ENCODE results near the gene SMPD4. TPM values are rescaled to one million over a fixed set of nuclear protein-coding genes. Genes with fewer than 3 reads are reported as not detected.
A peak's percentile ranks its signal among the peaks of the same experiment; 100 is the strongest.
"Not testable (repeated sequence)": the region's sequence is repeated elsewhere in the genome, so short reads cannot be mapped to it uniquely, and the experiment has no call there.

Gene SMPD4
- total and polyA plus RNA-seq, 9 of the 15 experiments (the other 6 are each of a cell fraction or from before 2014, with no cell fraction given) = 7.5 to 123 (median 35.7) TPM

DNA sequence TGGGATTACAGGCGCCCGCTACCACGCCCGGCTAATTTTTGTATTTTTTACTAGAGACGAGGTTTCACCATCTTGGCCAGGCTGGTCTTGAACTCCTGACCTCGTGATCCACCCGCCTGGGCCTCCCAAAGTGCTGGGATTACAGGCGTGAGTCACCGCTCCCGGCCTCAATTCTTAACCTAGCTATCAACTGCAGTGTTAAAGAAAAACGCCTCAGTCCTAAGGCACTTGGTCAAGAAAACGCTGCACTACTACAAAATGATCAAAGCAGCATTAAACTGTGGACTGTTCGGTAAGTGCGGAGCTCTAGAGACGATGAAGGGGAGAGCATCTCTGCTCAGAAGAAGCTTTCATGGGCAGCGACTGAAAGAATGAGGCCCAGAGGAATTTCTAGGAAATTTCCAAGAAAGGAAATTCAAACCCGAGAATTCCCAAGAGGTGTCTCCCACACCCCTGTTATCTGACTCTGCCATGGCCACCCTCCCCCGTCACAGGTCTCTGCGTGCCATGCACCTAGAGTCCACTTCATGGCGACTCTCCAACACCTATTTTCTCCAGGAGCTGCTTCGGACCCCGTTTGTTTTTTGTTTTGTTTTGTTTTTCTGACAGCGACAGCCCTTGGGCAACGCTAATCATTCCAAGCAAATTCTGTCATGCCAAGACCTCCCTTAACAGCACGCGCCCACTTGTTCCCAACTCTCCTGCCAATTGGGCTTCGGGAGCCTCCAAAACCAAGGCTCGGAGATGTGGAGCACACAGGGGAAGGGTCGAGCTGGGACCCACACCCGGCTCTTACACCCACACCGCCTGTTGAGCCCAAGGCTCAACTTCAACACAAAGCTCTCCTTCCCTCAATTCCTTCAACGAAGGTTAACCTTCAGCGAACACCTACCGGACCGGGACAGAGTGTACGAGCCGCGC lies 738 bp downstream of the SMPD4 start (continued):
- TF ChIP-seq TOE1 (IDR thresholded peaks at IDR 0.05; ENCODE audit: borderline replicate concordance) = peak; percentile 29; the same call in 1 of the 2 replicates
- not testable (repeated sequence) for TF ChIP-seq TOE1 (CRISPR knock-in tag; IDR thresholded peaks at IDR 0.05; ENCODE audit: borderline replicate concordance, low read depth); JUND (tag; IDR thresholded peaks at IDR 0.05; ENCODE audit: borderline replicate concordance, low read depth, low read length)
- TF ChIP-seq CEBPB (tag; IDR thresholded peaks at IDR 0.05) = 0 out of 2 replicates have a peak, but pooled peaks have one; percentile 32
- peak; percentile 59 for TF ChIP-seq JUND (IDR thresholded peaks at IDR 0.05; ENCODE audit: borderline replicate concordance, low read depth, low read length)
- TF ChIP-seq SAP30 (IDR thresholded peaks at IDR 0.05; ENCODE audit: borderline replicate concordance, insufficient read depth, low read depth, low read length, poor library complexity, severe bottlenecking) = peak; percentile 41
- TF ChIP-seq TCF3 (CRISPR knock-in tag; IDR thresholded peaks at IDR 0.05) = 0 out of 2 replicates have a peak, but pooled peaks have one; percentile 10

DNA sequence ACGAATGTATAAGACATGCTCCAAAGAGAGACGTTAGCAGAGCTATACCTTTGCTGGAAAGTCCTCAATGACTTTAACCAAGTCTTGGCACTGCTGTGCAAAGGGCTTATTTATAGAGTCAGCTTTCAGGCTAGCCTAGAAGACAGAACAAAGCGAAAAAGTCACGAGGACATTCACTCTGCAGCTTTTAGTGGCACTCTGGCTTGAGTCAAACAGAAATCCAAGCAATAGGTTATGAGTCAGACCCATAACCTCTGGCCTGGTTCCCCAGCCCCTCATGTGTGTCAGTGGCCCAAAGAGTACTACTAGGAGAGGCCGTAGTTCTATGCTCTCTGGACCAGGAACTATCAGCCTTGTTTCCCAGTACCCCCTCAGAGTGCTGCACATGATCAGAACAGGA lies 6.5 kb downstream of the SMPD4 start:
- FAIRE-seq = peak; percentile 29
- H3K27ac ChIP-seq (ENCODE audit: extremely low read depth, low read depth, low read length); H3K27me3 ChIP-seq (ENCODE audit: control insufficient read depth in 2 of 2, insufficient read depth in 2 of 2, low read length in 2 of 2); H3K9me1 ChIP-seq (ENCODE audit: control insufficient read depth, insufficient read depth, low read length); BruUV-seq (replicated peaks); CTCF ChIA-PET (ENCODE audit: low intra/inter-chr PET ratio); H2AFZ ChIP-seq (ENCODE audit: low read depth, low read length); H3K9me3 ChIP-seq (replicated peaks; ENCODE audit: control insufficient read depth, insufficient read depth, low read depth, low read length); DNase-seq (ENCODE audit: extremely low read depth in 1 of 4, low spot score in 3 of 4); in situ Hi-C loops (cut with MboI); H3K4me3 ChIP-seq; ATAC-seq; intact Hi-C loops (cut with micrococcal nuclease); H3K9ac ChIP-seq (ENCODE audit: insufficient read depth in 1 of 2, low read depth in 2 of 2, low read length in 2 of 2); H3K4me2 ChIP-seq (ENCODE audit: insufficient read depth, low read length); H4K20me1 ChIP-seq (replicated peaks; ENCODE audit: control insufficient read depth, insufficient read depth, low read length): not testable (repeated sequence)
- peaks cover 0 to 16% of the 10 kb centered on the region in 2 experiments; a peak in 3 of 5 replicates for H3K4me1 ChIP-seq (replicated peaks in 1 of 2; ENCODE audit: control insufficient read depth in 2 of 2, insufficient read depth in 2 of 2, low read length in 2 of 2)
- 100% methylated on average over 3 of the region's 5 CpGs for WGBS (ENCODE audit: insufficient coverage, low coverage, missing lambda C conversion rate)
- peaks cover 39% of the 10 kb centered on the region for H3K79me2 ChIP-seq (ENCODE audit: control insufficient read depth, insufficient read depth, low read length)
- peaks cover 84% of the 10 kb centered on the region; the same call in 2 of the 3 replicates for H3K36me3 ChIP-seq (ENCODE audit: control insufficient read depth, insufficient read depth, low read length)
- POLR2A ChIA-PET = interaction anchor here (0.6 kb wide), 1 partner anchor 23 kb away, joined by 3 read pairs; no protein-coding TSS in a partner anchor
